GM18499 (cell line): Measurements from ENCODE around the gene LIPG.
"Not testable (repeated sequence)": the region's sequence is repeated elsewhere in the genome, so short reads cannot be mapped to it uniquely, and the experiment has no call there.

Experiments
- ATAC-seq: cut with Tn5 transposase; IDR thresholded peaks from one replicate; pipeline ENCODE4 v1.9.1; 2021; ENCODE audit warnings: moderate number of reproducible peaks; ENCODE audit not compliant: insufficient read depth, unreplicated experiment

Gene LIPG

DNA sequence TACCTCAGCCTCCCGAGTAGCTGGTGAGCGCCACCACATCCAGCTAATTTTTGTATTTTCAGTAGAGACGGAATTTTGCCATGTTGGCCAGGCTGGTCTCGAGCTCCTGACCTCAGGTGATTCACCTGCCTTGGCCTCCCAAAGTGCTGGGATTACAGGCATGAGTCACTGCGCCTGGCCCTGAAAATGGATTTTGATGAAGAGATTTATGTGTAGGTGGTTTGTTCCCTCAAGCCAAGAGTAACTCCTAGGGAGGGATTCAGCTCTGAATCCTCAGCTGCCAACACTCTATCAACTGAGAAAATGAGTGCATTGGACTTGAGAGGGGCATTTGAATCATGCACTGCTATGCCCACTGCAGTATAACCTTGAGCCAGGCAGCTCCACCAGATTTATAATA is 17.5 kb upstream of the LIPG start:
- no peak for ATAC-seq

DNA sequence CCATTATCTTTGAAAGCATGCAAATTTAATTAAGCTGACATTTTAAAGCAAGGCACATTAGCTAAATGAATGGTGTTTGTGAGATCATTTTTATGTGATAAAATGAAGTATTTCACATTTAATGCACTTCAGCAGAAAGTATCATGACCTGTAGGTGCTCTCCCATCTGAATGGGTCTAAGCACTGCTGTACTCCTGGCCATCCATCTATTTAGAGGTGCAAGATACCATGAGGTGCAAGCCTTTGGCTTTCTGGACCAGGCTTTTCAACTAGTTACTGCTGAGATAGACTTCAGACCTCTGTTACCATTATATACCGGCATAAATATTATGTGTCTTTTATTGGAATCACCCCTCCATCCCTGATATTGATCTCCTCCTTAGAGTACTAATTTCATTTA is 15.6 kb upstream of the LIPG start:
- no peak for ATAC-seq

DNA sequence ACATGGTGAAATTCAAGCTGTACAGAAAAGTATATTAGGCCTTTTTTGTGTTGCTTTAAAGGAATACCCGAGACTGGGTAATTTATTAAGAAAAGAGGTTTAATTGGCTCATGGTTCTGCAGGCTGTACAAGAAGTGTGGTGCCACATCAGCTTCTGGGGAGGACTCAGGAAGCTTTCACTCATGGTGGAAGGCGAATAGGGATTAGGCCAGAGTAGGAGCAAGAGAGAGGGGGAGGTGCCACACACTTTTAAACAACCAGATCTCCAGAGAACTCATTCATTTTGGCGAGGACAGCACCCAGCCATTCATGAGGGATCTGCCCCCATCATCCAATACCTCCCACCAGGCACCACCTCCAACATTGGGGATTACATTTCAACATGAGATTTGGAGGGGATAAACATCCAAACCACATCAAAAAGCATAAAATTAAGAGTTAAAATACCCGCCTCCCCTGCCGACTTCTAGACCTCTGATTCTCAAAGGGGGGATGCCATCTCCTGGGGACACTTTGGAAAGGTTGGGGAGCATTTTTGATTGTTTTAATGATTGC is 15.1 kb upstream of the LIPG start:
- no peak for ATAC-seq

- no peak for ATAC-seq
Observed at GRCh38 chr18:49547701-49548100, 14.2 kb upstream of the LIPG start.

GRCh38 chr18:49548229-49548636 is 13.6 kb upstream of the LIPG start:
- no peak for ATAC-seq

- no peak for ATAC-seq
Observed at GRCh38 chr18:49550621-49551339, 11.1 kb upstream of the LIPG start.

GRCh38 chr18:49553003-49553402 is 8.9 kb upstream of the LIPG start:
- ATAC-seq = no peak

- no peak for ATAC-seq
Observed at GRCh38 chr18:49555641-49556040, 6.2 kb upstream of the LIPG start.

GRCh38 chr18:49558356-49558755 is 3.5 kb upstream of the LIPG start:
- ATAC-seq = no peak

- ATAC-seq = not testable (repeated sequence)
Observed at GRCh38 chr18:49559326-49559931, 2.4 kb upstream of the LIPG start.

GRCh38 chr18:49560277-49560623 is 1.6 kb upstream of the LIPG start:
- ATAC-seq = no peak

- no peak for ATAC-seq
Observed at GRCh38 chr18:49560624-49561288, 1.1 kb upstream of the LIPG start.

DNA sequence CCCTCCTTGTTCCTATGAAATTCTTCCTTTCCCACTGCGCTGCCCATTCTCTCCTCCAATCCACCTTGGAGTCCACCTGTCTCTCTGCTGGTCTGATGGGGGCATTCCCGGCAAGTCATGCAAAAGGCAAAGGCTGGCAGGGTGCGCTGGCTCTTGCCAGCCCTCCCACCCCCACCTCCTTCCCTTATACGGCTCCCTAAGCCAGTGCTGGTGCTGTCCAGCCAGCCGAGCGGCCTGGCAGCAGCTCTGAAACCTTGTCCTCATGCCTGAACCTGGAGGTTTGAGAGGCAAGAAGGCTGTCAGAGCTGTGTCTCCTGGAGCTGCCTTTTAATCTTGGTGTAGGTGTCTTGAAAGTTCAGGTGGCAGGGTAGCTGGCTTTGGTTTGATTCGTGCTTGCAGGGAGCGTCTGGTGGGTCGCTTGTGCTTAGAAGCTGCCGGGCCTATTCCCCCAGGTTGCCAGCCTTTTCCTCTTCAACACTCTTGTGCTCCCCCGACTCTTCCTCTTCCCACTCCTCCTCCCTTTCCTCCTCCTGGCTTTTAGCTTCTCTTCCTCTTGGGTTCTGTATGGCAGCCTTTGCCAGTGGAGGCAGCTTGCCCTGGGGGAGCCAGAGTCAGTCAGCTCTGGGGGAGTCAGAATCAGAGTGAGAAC is 748 bp downstream of the LIPG start:
- no peak for ATAC-seq

- ATAC-seq = no peak
Observed at GRCh38 chr18:49563130-49563540, 1.3 kb downstream of the LIPG start.

DNA sequence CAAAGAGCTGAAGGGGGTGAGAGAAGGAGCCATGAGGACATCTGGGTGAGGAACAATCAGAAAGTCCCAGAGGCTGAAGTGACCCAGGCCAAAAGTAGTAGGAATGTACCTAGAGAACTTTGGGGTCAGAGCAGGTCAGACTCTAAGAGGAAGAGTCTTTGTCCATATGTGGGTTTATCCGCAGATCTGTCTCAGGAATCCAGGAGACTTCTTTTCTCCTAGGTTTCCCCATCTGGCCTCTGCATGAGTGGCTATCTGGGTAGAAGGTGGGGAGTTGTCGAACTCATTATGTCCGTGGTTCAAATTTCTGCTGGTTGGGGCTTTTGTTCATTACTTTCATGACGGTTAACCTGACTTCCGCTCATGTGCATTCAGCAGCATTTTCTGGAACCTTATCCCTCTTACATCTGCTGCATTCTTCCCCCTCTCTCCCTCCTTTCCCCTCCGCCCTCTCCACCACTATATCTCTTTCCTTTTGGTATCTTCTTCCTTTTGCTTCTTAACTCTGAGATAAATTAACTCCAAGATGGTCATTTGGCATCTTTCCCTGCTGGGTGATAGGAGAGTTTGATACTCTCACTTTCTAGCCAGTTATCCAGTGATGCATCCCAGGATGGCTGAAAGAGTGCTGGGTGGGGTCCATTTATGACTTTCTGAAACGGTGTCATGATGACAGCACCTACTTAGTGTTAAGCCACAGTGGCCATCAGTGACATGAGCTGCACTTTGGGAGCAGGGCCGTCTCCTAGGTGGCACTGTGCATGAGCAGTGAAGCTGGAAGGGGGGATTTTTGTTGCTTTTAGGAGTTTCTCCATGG is 2.1 kb downstream of the LIPG start:
- ATAC-seq = no peak

DNA sequence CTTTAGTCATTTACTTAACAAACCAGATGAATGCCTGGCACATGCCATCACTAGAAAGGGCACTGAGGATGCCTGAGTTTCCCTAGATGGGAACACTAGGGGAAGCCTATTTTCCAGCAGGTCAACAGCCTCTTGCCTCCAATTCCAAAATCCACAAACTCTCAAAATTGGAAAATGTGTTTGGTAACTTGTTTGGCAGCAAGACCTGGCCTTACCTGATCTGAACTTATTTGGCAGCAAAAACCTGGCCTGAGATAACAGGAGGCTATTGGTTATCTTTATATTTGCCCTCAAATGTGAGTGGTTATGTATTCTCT is 2.6 kb downstream of the LIPG start:
- ATAC-seq = no peak

DNA sequence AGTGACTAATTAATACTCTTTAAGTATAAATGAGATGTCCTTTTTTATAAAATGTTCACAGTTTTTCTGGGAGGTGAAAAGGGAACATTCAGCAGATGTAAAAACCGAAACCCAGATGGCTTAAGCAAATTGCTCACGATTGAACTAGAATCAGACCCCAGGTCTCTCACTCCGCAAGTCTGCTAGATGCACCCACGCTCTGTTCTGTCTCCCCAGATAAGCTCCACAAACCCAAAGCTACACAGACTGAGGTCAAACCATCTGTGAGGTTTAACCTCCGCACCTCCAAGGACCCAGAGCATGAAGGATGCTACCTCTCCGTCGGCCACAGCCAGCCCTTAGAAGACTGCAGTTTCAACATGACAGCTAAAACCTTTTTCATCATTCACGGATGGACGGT is 3.2 kb downstream of the LIPG start:
- no peak for ATAC-seq

GRCh38 chr18:49565612-49566011 is 3.8 kb downstream of the LIPG start:
- no peak for ATAC-seq

DNA sequence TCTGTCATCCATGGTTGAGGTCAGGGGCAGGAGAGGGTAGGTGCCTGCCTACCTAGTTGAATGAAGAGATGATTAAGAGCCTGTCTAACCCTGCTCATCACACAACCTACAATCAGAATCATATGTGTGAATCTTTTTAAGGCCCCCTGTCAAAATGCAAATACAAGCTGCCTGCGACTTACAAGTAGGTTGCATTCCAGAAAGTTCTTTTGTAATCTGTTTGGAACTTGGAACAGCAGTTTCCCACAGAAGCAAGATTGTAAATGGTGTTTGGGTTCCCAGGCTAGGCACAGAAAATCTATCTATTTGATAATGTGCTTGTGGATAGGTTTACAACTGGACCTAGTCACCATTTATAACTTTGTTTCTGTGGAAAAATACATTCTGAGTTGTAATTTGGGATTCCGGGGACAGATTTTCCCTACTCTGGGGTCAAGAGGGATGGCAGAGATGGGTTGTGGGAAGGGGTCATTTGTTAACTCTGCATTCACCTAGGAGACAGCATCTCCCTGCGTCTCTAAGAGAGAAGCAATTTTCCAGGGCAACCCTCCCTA is 4.4 kb downstream of the LIPG start:
- no peak for ATAC-seq

GRCh38 chr18:49566985-49567384 is 5.1 kb downstream of the LIPG start:
- ATAC-seq = no peak
